Measurements from ENCODE around the gene CFAP61. TPM values are rescaled to one million over a fixed set of nuclear protein-coding genes. Genes with fewer than 3 reads are reported as not detected.

Gene CFAP61
- total RNA-seq, 1 donor from 2014 or later = not detected

- H3K4me1 Mint-ChIP-seq (ENCODE audit: low read depth, unreplicated experiment) = no peaks in the 10 kb centered on the region
- no peak overlapping the region for H3K27ac ChIP-seq (ENCODE audit: low read depth, low read length)
- no peaks in the 10 kb centered on the region for H4K20me1 ChIP-seq (ENCODE audit: insufficient read depth, low read length)
- no peak overlapping the region for H3K4me3 ChIP-seq (ENCODE audit: insufficient read depth, low read depth, low read length)
- H3K27me3 ChIP-seq (ENCODE audit: insufficient read depth, low read length) = no peaks in the 10 kb centered on the region
- no peak overlapping the region for H3K4me2 ChIP-seq (ENCODE audit: low read length)
- no peaks in the 10 kb centered on the region for H3K36me3 Mint-ChIP-seq (ENCODE audit: low read depth, unreplicated experiment)
- H3K27ac Mint-ChIP-seq (ENCODE audit: unreplicated experiment) = no peak overlapping the region
- no peak overlapping the region for H3K9ac ChIP-seq (ENCODE audit: low read length)
- no peaks in the 10 kb centered on the region for H3K36me3 ChIP-seq (ENCODE audit: insufficient read depth, low read length)
- H2AFZ ChIP-seq (ENCODE audit: low read depth, low read length) = no peak overlapping the region
- no peak for TF ChIP-seq EZH2 (IDR thresholded peaks at IDR 0.05; ENCODE audit: insufficient read depth, low read length)
- no peaks in the 10 kb centered on the region for H3K4me1 ChIP-seq (ENCODE audit: insufficient read depth, low read length)
- FAIRE-seq = no peak
- H3K4me3 Mint-ChIP-seq (ENCODE audit: unreplicated experiment) = no peak overlapping the region
- H3K79me2 ChIP-seq (ENCODE audit: insufficient read depth, low read length) = no peaks in the 10 kb centered on the region
- H3K27me3 Mint-ChIP-seq (ENCODE audit: low read depth, unreplicated experiment) = peaks cover 2% of the 10 kb centered on the region
- no peak for DNase-seq (ENCODE audit: low read depth)
- H3K9me3 Mint-ChIP-seq (ENCODE audit: unreplicated experiment) = peaks cover 2% of the 10 kb centered on the region
- H3K9me3 ChIP-seq (ENCODE audit: insufficient read depth, low read depth, low read length) = peaks cover 2% of the 10 kb centered on the region
Measured at GRCh38 chr20:20134941-20135575, 82.7 kb downstream of the CFAP61 start.

DNA sequence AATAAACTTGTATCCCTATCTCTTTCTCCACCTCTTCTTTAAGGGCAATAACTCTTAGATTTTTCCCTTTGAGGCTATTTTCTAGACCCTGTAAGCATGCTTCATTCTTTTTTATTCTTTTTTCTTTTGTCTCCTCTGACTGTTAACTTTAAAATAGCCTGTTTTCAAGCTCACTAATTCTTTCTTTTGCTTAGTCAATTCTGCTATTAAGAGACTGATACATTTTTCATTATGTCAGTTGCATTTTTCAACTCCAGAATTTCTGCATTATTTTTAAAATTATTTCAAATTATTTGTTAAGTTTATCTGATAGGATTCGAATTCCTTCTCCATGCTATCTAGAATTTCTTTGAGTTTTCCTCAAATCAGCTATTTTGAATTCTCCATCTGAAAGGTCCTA lies 84.0 kb downstream of the CFAP61 start:
- Mint-ChIP-seq H3K27me3 (ENCODE audit: low read depth, unreplicated experiment) (peaks cover 2% of the 10 kb centered on the region), H3K27ac (ENCODE audit: unreplicated experiment) (no peak overlapping the region), H3K4me3 (ENCODE audit: unreplicated experiment) (no peak overlapping the region), H3K4me1 (ENCODE audit: low read depth, unreplicated experiment) (no peaks in the 10 kb centered on the region), H3K9me3 (ENCODE audit: unreplicated experiment) (no peaks in the 10 kb centered on the region), H3K36me3 (ENCODE audit: low read depth, unreplicated experiment) (no peaks in the 10 kb centered on the region)
- Histone ChIP-seq H3K9ac (ENCODE audit: low read length) (no peak overlapping the region), H3K27me3 (ENCODE audit: insufficient read depth, low read length) (no peaks in the 10 kb centered on the region), H3K79me2 (ENCODE audit: insufficient read depth, low read length) (no peaks in the 10 kb centered on the region), H3K27ac (ENCODE audit: low read depth, low read length) (no peak overlapping the region), H3K4me2 (ENCODE audit: low read length) (no peak overlapping the region), H3K4me1 (ENCODE audit: insufficient read depth, low read length) (no peaks in the 10 kb centered on the region), H3K36me3 (ENCODE audit: insufficient read depth, low read length) (no peaks in the 10 kb centered on the region), H3K9me3 (ENCODE audit: insufficient read depth, low read depth, low read length) (peaks cover 2% of the 10 kb centered on the region), H4K20me1 (ENCODE audit: insufficient read depth, low read length) (no peaks in the 10 kb centered on the region), H2AFZ (ENCODE audit: low read depth, low read length) (no peak overlapping the region), H3K4me3 (ENCODE audit: insufficient read depth, low read depth, low read length) (no peak overlapping the region)
- DNase-seq (ENCODE audit: low read depth) = no peak
- no peak for FAIRE-seq
- TF ChIP-seq CTCF (IDR thresholded peaks at IDR 0.05; ENCODE audit: insufficient read depth, low read depth, low read length) = no peak
- TF ChIP-seq EZH2 (IDR thresholded peaks at IDR 0.05; ENCODE audit: insufficient read depth, low read length) = no peak

DNA sequence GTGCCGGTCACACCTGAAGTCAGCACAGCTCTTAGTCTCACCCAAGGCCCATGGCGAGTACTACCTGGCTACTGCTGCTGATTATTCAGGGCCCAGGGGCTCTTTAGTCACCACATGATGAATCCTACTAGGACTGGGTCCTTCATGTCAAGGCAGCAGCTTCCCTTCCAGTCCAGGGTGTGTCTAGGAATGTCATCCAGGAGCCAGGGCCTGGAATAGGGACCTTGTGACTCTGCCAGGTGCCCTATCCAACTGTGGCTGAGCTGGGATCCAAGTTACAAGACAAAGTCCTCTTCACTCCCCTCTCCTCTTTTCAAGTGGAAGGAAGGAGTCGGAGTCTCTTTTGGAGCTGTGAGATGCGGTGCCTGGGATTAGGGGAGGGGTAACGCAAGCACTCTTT lies 85.5 kb downstream of the CFAP61 start:
- Mint-ChIP-seq H3K9me3 (ENCODE audit: unreplicated experiment) (no peaks in the 10 kb centered on the region), H3K36me3 (ENCODE audit: low read depth, unreplicated experiment) (no peaks in the 10 kb centered on the region), H3K27ac (ENCODE audit: unreplicated experiment) (no peak overlapping the region), H3K27me3 (ENCODE audit: low read depth, unreplicated experiment) (peaks cover 2% of the 10 kb centered on the region), H3K4me1 (ENCODE audit: low read depth, unreplicated experiment) (no peaks in the 10 kb centered on the region), H3K4me3 (ENCODE audit: unreplicated experiment) (no peak overlapping the region)
- TF ChIP-seq CTCF (IDR thresholded peaks at IDR 0.05; ENCODE audit: insufficient read depth, low read depth, low read length) (no peak), EZH2 (IDR thresholded peaks at IDR 0.05; ENCODE audit: insufficient read depth, low read length) (no peak)
- no peaks in the 10 kb centered on the region for H3K4me1 ChIP-seq (ENCODE audit: insufficient read depth, low read length)
- FAIRE-seq (no peak), DNase-seq (ENCODE audit: low read depth) (no peak)
- H2AFZ ChIP-seq (ENCODE audit: low read depth, low read length) = no peak overlapping the region
- H3K9ac ChIP-seq (ENCODE audit: low read length) = no peak overlapping the region
- no peaks in the 10 kb centered on the region for H3K27me3 ChIP-seq (ENCODE audit: insufficient read depth, low read length)
- H3K4me2 ChIP-seq (ENCODE audit: low read length) = no peak overlapping the region
- H3K4me3 ChIP-seq (ENCODE audit: insufficient read depth, low read depth, low read length) = no peak overlapping the region
- H3K9me3 ChIP-seq (ENCODE audit: insufficient read depth, low read depth, low read length) = peaks cover 2% of the 10 kb centered on the region
- H3K36me3 ChIP-seq (ENCODE audit: insufficient read depth, low read length) = no peaks in the 10 kb centered on the region
- no peak overlapping the region for H3K27ac ChIP-seq (ENCODE audit: low read depth, low read length)
- no peaks in the 10 kb centered on the region for H3K79me2 ChIP-seq (ENCODE audit: insufficient read depth, low read length)
- H4K20me1 ChIP-seq (ENCODE audit: insufficient read depth, low read length) = no peaks in the 10 kb centered on the region

All from astrocyte (in vitro differentiated cells and primary cell).